Lower lobe of right lung (tissue), 2 donors: ENCODE measurements around the gene MEX3A. TPM values are rescaled to one million over a fixed set of nuclear protein-coding genes. Genes with fewer than 3 reads are reported as not detected.

Experiments
- ATAC-seq, 2 donors: fragments of 200-7000 bp; cut with Tn5 transposase; one replicate each; pipeline ENCODE4 v1.9.1; 2020 to 2022; ENCODE audit warnings: mild to moderate bottlenecking in 2 of 2, moderate library complexity in 2 of 2
- DNase-seq: peaks from one replicate; pipeline ENCODE4 v3.0.0-alpha.2; 2020
- H3K27ac ChIP-seq: fragments of 200-600 bp; one replicate; pipeline ENCODE4 v1.8.0; 2022
- H3K27me3 ChIP-seq: fragments of 200-600 bp; one replicate; pipeline ENCODE4 v1.8.0; 2022; ENCODE audit warnings: low read depth
- H3K36me3 ChIP-seq: fragments of 200-600 bp; one replicate; pipeline ENCODE4 v1.8.0; 2022; ENCODE audit warnings: mild to moderate bottlenecking
- H3K4me1 ChIP-seq: fragments of 200-600 bp; one replicate; pipeline ENCODE4 v1.8.0; 2022
- H3K4me3 ChIP-seq: fragments of 200-600 bp; one replicate; pipeline ENCODE4 v1.8.0; 2022; ENCODE audit warnings: mild to moderate bottlenecking
- H3K9me3 ChIP-seq: fragments of 200-600 bp; one replicate; pipeline ENCODE4 v1.8.0; 2022
- CTCF ChIP-seq: fragments of 200-600 bp; IDR thresholded peaks from one replicate; pipeline ENCODE4 v1.8.0; 2022; ENCODE audit warnings: antibody characterized with exemption, mild to moderate bottlenecking
- intact Hi-C: fragments of 100-400 bp; cut with DNase I; formaldehyde crosslinking; loops from one replicate; pipeline ENCODE4 v1.11.0; 2022
- total RNA-seq: library from RNA; stranded (reverse); fragmentation: NEBNext Ultra II Directional; extraction: Animal tissue kit (Norgen Biotek cat#: 25700); gene quantifications from one replicate; pipeline ENCODE4 v1.2.1, GENCODE V29; 2021
- donor health status: DM: no; HTN: yes; CAD: no; lungs with severe emphysema.

MEX3A gene
- total RNA-seq, 1 donor from 2014 or later: 0.74 TPM

GRCh38 chr1:156079762-156080161 lies 2.5 kb downstream of the MEX3A start:
- H3K27ac ChIP-seq: no peak overlapping the region
- TF ChIP-seq CTCF: no peak
- no peaks in the 10 kb centered on the region for H3K9me3 ChIP-seq
- H3K4me1 ChIP-seq: peaks cover 37% of the 10 kb centered on the region
- no peak overlapping the region for H3K4me3 ChIP-seq
- no peaks in the 10 kb centered on the region for H3K36me3 ChIP-seq
- intact Hi-C loops: no loop called here
- DNase-seq (no peak), ATAC-seq (no peak)
- H3K27me3 ChIP-seq: no peaks in the 10 kb centered on the region

GRCh38 chr1:156078728-156079127 lies 3.5 kb downstream of the MEX3A start:
- TF ChIP-seq CTCF: no peak
- intact Hi-C loops: no loop called here
- Histone ChIP-seq H3K27me3 (no peaks in the 10 kb centered on the region), H3K36me3 (no peaks in the 10 kb centered on the region), H3K27ac (no peak overlapping the region), H3K9me3 (no peaks in the 10 kb centered on the region), H3K4me1 (peaks cover 37% of the 10 kb centered on the region), H3K4me3 (no peak overlapping the region)
- ATAC-seq (no peak), DNase-seq (no peak)

- intact Hi-C loops: no loop called here
- Histone ChIP-seq H3K27ac (peak overlapping the region; percentile 75), H3K27me3 (no peaks in the 10 kb centered on the region), H3K9me3 (no peaks in the 10 kb centered on the region), H3K4me3 (peak overlapping the region; percentile 58), H3K4me1 (peaks cover 27% of the 10 kb centered on the region), H3K36me3 (no peaks in the 10 kb centered on the region)
- ATAC-seq (no peak), DNase-seq (no peak)
- no peak for TF ChIP-seq CTCF
Observed at GRCh38 chr1:156077430-156077760, 4.9 kb downstream of the MEX3A start.

GRCh38 chr1:156076609-156077429 lies 5.4 kb downstream of the MEX3A start:
- TF ChIP-seq CTCF: no peak
- H3K9me3 ChIP-seq: no peaks in the 10 kb centered on the region
- DNase-seq (peak; percentile 64), ATAC-seq (peak; percentile 69 to 74)
- intact Hi-C loops: no loop called here
- peak overlapping the region; percentile 75 for H3K27ac ChIP-seq
- H3K4me1 ChIP-seq: peaks cover 23% of the 10 kb centered on the region
- no peaks in the 10 kb centered on the region for H3K36me3 ChIP-seq
- peak overlapping the region; percentile 58 for H3K4me3 ChIP-seq
- H3K27me3 ChIP-seq: no peaks in the 10 kb centered on the region

- Histone ChIP-seq H3K27ac (peak overlapping the region; percentile 75), H3K36me3 (no peaks in the 10 kb centered on the region), H3K9me3 (no peaks in the 10 kb centered on the region), H3K27me3 (no peaks in the 10 kb centered on the region), H3K4me1 (peaks cover 19% of the 10 kb centered on the region), H3K4me3 (peak overlapping the region; percentile 58)
- no peak for DNase-seq
- intact Hi-C loops: no loop called here
- no peak for ATAC-seq
- no peak for TF ChIP-seq CTCF
Observed at GRCh38 chr1:156075775-156076204, 6.5 kb downstream of the MEX3A start.
